Left lung (tissue), 10 donors: ENCODE measurements around the gene CPED1. TPM values are rescaled to one million over a fixed set of nuclear protein-coding genes. Genes with fewer than 3 reads are reported as not detected.

Experiments used
- ATAC-seq: fragments of 200-7000 bp; cut with Tn5 transposase; one replicate; pipeline ENCODE4 v1.9.1; 2020; ENCODE audit warnings: moderate library complexity
- DNase-seq, 4 donors: peaks; one replicate each; pipeline ENCODE4 v3.0.0-alpha.2; 2013 to 2020
- H3K27ac ChIP-seq, 2 donors: fragments of 200-600 bp; sonication (generic) in 1 of 2; one replicate each; pipeline versions ENCODE4 v1.5.0 to v1.8.0; 2020 to 2021
- H3K27me3 ChIP-seq, 2 donors: fragments of 200-600 bp; sonication (generic) in 1 of 2; one replicate each; pipeline versions ENCODE4 v1.5.0 to v1.8.0; 2020 to 2021
- H3K36me3 ChIP-seq, 2 donors: fragments of 200-600 bp; sonication (generic) in 1 of 2; one replicate each; pipeline versions ENCODE4 v1.5.0 to v1.8.0; 2020 to 2021
- H3K4me1 ChIP-seq, 2 donors: fragments of 200-600 bp; one replicate each; pipeline ENCODE4 v1.8.0; 2021
- H3K4me3 ChIP-seq, 2 donors: fragments of 200-600 bp; sonication (generic) in 1 of 2; one replicate each; pipeline versions ENCODE4 v1.5.0 to v1.8.0; 2020 to 2021; ENCODE audit warnings: mild to moderate bottlenecking in 1 of 2
- H3K9me3 ChIP-seq, 2 donors: fragments of 200-600 bp; sonication (generic) in 1 of 2; one replicate each; pipeline versions ENCODE4 v1.5.0 to v1.8.0; 2020 to 2021
- intact Hi-C, 2 donors: fragments of 100-400 bp; cut with DNase I; formaldehyde crosslinking; loops; one replicate each; pipeline versions ENCODE4 v1.11.2 to v1.14.2; 2022
- polyA plus RNA-seq, 6 donors: library from polyadenylated mRNA; unstranded; fragments of 120-200 nt; gene quantifications; one replicate each; pipeline ENCODE4 v1.2.1, GENCODE V29; 2013; ENCODE audit not compliant: insufficient read length in 6 of 6
- total RNA-seq, 2 donors: library from RNA; stranded (reverse); fragmentation: NEBNext Ultra II Directional; extraction: Animal tissue kit (Norgen Biotek cat#: 25700); gene quantifications; one replicate each; pipeline ENCODE4 v1.2.1, GENCODE V29; 2021
- TF ChIP-seq, protein P1 (sequence below), 2 donors: fragments of 200-600 bp; sonication (generic) in 1 of 2; IDR thresholded peaks; one replicate each; pipeline versions ENCODE4 v1.5.0 to v1.8.0; 2021; ENCODE audit warnings: antibody characterized with exemption in 2 of 2
- donor health status: DM: no; HTN: yes; CAD: no.
- donor health status: DM: no; HTN: no; CAD: no.

Gene CPED1
- total and polyA plus RNA-seq, 8 donors: 8.8 to 29.6 (median 22.8) TPM

DNA sequence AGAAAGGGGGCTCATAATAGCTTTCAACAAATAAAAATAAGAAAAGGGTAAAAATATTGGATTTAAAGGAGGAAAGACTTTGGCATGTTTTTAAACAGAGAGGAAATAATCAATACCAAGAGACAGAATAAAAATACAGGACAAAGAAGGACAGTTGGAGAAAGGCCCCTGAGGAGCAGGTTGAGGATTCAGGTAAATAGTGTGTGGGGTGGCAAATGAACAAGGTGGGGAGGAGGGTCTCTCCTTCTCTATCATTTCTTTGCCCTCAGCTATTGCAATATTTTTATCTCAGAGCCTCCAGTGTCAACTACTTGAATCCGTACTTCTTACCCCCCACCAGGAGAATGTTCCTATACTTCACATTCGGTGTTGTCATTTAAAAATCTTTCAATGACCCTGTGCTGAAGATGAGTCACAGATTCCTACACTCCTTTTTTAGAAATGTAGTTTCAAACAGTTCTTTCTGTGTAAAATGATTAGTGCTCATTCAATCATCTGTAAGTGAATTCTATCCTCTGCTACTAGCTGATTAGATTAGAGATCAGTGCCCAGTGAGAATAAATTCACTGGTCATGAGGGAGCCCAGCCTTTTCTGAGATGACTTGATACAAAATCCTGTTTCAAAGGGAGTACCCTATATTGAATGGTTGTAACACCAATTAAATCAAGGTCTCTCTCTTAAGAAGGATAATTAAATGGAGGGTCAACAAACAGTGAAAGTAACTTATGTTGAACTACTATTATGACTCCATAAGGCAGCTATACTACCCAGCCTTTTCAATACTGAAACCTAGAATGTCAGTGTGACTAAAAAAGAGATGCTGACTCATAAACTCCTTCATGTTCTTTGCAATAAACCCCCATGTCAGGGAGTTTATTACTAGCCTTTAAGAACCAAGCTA is 289.9 kb downstream of the CPED1 start:
- intact Hi-C loops: no loop called here
- ATAC-seq (no peak), DNase-seq (no peak)
- Histone ChIP-seq H3K27ac (no peak overlapping the region), H3K27me3 (no peaks in the 10 kb centered on the region), H3K4me1 (no peaks in the 10 kb centered on the region), H3K36me3 (no peaks in the 10 kb centered on the region), H3K9me3 (no peaks in the 10 kb centered on the region), H3K4me3 (no peak overlapping the region)
- TF ChIP-seq, protein P1, sequence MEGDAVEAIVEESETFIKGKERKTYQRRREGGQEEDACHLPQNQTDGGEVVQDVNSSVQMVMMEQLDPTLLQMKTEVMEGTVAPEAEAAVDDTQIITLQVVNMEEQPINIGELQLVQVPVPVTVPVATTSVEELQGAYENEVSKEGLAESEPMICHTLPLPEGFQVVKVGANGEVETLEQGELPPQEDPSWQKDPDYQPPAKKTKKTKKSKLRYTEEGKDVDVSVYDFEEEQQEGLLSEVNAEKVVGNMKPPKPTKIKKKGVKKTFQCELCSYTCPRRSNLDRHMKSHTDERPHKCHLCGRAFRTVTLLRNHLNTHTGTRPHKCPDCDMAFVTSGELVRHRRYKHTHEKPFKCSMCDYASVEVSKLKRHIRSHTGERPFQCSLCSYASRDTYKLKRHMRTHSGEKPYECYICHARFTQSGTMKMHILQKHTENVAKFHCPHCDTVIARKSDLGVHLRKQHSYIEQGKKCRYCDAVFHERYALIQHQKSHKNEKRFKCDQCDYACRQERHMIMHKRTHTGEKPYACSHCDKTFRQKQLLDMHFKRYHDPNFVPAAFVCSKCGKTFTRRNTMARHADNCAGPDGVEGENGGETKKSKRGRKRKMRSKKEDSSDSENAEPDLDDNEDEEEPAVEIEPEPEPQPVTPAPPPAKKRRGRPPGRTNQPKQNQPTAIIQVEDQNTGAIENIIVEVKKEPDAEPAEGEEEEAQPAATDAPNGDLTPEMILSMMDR (IDR thresholded peaks at IDR 0.05): no peak

DNA sequence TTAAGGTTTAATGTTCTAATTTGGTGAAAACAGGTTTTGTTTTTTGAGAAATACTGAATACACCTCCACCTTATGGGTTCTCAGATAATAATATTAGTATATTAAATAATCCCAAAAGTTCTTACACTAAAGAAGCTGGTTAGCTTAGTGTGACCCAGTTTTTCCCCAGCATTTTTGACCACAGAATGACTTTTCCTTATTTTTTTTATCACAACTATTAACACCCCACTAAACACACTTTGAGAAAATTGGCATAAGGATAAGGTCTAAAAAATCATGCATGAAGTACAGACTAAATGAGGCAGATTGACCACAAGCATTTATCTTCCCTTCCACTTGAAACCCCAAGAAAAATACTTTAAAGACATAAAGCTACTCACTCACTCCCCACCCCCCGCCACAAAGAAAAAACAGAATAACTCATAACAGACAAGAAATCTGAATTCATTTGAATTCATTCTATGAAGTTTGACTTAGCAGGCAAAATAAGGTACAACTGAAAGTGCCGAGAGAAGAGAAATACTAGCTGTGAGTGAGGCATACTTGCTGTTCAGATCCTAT is 290.6 kb downstream of the CPED1 start:
- peaks cover 0 to 2% of the 10 kb centered on the region in 2 donors for H3K9me3 ChIP-seq
- TF ChIP-seq, protein P1 (IDR thresholded peaks at IDR 0.05): no peak
- intact Hi-C loops: no loop called here
- no peak overlapping the region for H3K27ac ChIP-seq
- no peaks in the 10 kb centered on the region for H3K27me3 ChIP-seq
- H3K4me3 ChIP-seq: no peak overlapping the region
- no peaks in the 10 kb centered on the region for H3K36me3 ChIP-seq
- ATAC-seq: no peak
- no peaks in the 10 kb centered on the region for H3K4me1 ChIP-seq
- DNase-seq: no peak

DNA sequence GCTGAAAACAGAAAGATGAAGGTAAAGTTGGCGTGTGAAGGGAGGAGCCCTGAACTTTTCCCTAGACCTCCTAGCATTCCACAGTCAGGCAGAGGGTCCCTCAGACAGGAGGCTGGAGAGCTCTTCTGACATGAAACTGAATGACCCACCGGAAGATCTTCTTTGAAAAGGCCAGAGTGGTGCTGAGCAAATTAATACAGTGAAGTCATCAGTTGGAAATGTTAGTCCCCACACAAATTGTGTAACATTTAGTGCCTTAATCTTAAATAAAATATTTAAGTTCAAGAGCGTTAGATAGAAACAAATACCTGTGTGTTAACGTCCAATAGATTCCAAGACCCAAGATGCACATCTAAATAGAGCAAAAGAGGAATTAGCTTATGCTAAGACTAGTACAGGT is 291.3 kb downstream of the CPED1 start:
- intact Hi-C loops: no loop called here
- Histone ChIP-seq H3K27ac (no peak overlapping the region), H3K4me3 (no peak overlapping the region), H3K27me3 (no peaks in the 10 kb centered on the region), H3K36me3 (no peaks in the 10 kb centered on the region), H3K9me3 (peaks cover 0 to 8% of the 10 kb centered on the region in 2 donors), H3K4me1 (no peaks in the 10 kb centered on the region)
- TF ChIP-seq, protein P1 (IDR thresholded peaks at IDR 0.05): no peak
- ATAC-seq (no peak), DNase-seq (no peak)

DNA sequence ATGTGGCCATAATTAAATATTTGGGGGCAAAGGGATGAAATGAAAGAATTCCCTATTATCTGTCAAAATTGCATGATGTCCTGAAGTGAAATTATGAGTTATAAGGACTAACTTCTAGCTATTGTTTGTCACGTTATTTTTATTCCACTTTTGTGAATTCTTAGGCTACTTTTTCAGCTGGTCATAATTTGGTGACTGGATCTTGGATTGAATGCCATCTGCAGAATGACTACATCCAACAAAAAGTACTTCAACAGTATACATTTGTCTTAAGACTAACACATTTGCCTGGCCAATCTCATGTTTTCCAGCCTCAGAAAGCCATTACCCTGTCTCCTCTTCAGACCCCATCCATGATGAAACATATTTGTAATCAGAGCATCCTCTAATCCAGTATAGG is 292.1 kb downstream of the CPED1 start:
- DNase-seq: no peak
- no peaks in the 10 kb centered on the region for H3K27me3 ChIP-seq
- no peaks in the 10 kb centered on the region for H3K4me1 ChIP-seq
- no peak for ATAC-seq
- H3K36me3 ChIP-seq: no peaks in the 10 kb centered on the region
- TF ChIP-seq, protein P1 (IDR thresholded peaks at IDR 0.05): no peak
- no peak overlapping the region for H3K4me3 ChIP-seq
- H3K9me3 ChIP-seq: peaks cover 0 to 13% of the 10 kb centered on the region in 2 donors
- H3K27ac ChIP-seq: no peak overlapping the region
- intact Hi-C loops: no loop called here

DNA sequence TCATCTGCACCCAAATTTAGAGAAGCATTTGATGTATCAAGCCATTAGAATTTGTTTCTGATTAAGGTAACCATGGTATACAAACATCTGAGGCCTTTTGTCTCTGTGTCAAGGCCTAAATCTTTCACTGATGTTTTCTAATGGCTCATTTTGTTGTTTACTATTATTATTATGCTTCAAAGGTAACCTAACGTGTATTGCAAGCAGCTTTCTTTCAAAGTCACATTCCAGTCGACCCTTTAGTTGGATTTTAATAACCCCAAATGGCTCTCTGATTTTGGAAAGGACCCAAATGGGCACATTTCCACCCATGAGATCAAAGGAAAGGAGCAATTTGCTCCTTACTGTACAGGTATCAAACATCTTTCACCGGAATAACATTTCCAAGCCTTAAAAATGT is 293.6 kb downstream of the CPED1 start:
- DNase-seq (no peak), ATAC-seq (no peak)
- H3K9me3 ChIP-seq: peaks cover 0 to 13% of the 10 kb centered on the region in 2 donors
- no peak overlapping the region for H3K4me3 ChIP-seq
- TF ChIP-seq, protein P1 (IDR thresholded peaks at IDR 0.05): no peak
- intact Hi-C loops: no loop called here
- no peak overlapping the region for H3K27ac ChIP-seq
- H3K4me1 ChIP-seq: no peaks in the 10 kb centered on the region
- no peaks in the 10 kb centered on the region for H3K27me3 ChIP-seq
- H3K36me3 ChIP-seq: no peaks in the 10 kb centered on the region
